MCF 10A (cell line): ENCODE data around the gene CPA4. TPM values are rescaled to one million over a fixed set of nuclear protein-coding genes. Genes with fewer than 3 reads are reported as not detected.

Experiments used
- BruUV-seq: library from RNA; stranded (reverse); fragments of 400-500 nt; replicated peaks from 2 replicates; lab custom pipeline; 2021; lab: Mats Ljungman, UMichigan
- CTCF ChIA-PET: fragments of 300-600 bp; sonication (Branson Sonifier 250); formaldehyde crosslinking; extraction: SDS; loops from one replicate; lab custom pipeline; 2021; ENCODE audit warnings: antibody characterized with exemption, inconsistent platforms; lab: Yijun Ruan, JAX
- POLR2A ChIA-PET: fragments of 300-600, 350-650 bp; sonication (Branson Sonifier 250); formaldehyde crosslinking; extraction: SDS; loops from one replicate; lab custom pipeline; 2020; ENCODE audit warnings: antibody characterized with exemption, inconsistent platforms; lab: Yijun Ruan, JAX
- DNase-seq: peaks from one replicate; pipeline ENCODE4 v3.0.0-alpha.2; 2018; ENCODE audit not compliant: unreplicated experiment
- H3K27ac Mint-ChIP-seq: one replicate; pipeline ENCODE4 v1.8.0; 2022; ENCODE audit warnings: mild to moderate bottlenecking, low read depth, mixed read lengths; ENCODE audit not compliant: unreplicated experiment
- H3K27me3 Mint-ChIP-seq: one replicate; pipeline ENCODE4 v1.8.0; 2022; ENCODE audit warnings: mixed read lengths; ENCODE audit not compliant: insufficient read depth, unreplicated experiment
- H3K36me3 Mint-ChIP-seq: one replicate; pipeline ENCODE4 v1.8.0; 2022; ENCODE audit warnings: mild to moderate bottlenecking, moderate library complexity, mixed read lengths; ENCODE audit not compliant: insufficient read depth, unreplicated experiment
- H3K4me1 Mint-ChIP-seq: one replicate; pipeline ENCODE4 v1.8.0; 2022; ENCODE audit warnings: mixed read lengths; ENCODE audit not compliant: insufficient read depth, unreplicated experiment
- H3K4me3 Mint-ChIP-seq: one replicate; pipeline ENCODE4 v1.8.0; 2022; ENCODE audit warnings: mild to moderate bottlenecking, moderate library complexity, mixed read lengths; ENCODE audit not compliant: unreplicated experiment
- H3K9me3 Mint-ChIP-seq: one replicate; pipeline ENCODE4 v1.8.0; 2022; ENCODE audit warnings: mixed read lengths; ENCODE audit not compliant: unreplicated experiment
- intact Hi-C: fragments of 100-400 bp; cut with micrococcal nuclease; formaldehyde crosslinking; loops from 2 replicates; pipeline ENCODE4 v1.14.1; 2022
- total RNA-seq: library from RNA; stranded (reverse); gene quantifications from 2 replicates; pipeline ENCODE4 v1.2.3, GENCODE V29; 2022
- TF ChIP-seq, protein P1 (sequence below): fragments of 200-600 bp; IDR thresholded peaks from one replicate; pipeline ENCODE4 v1.8.0; 2022; ENCODE audit warnings: antibody characterized with exemption, mild to moderate bottlenecking; ENCODE audit not compliant: unreplicated experiment

Gene CPA4
- total RNA-seq, 1 experiment from 2014 or later = 4.3 TPM

DNA sequence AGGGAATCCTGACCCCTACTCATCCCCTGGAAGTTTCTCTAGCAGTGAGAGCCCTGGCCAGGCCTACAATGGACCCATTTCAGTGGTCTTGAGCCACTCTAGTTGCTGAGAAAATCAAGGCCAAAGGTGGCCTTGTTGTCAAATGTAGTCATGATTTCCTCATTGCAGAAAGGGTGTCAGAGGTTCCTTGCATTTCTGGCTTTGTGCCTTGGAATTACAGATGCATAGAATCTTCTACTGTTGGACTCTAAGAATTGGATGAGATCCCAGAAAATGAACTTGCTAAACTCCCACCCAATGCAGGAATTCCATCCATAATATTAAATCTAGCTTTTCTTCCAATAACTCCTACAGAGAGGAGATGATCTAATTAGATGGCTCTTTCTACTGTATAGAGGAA lies 14.1 kb upstream of the CPA4 start:
- TF ChIP-seq, protein P1, sequence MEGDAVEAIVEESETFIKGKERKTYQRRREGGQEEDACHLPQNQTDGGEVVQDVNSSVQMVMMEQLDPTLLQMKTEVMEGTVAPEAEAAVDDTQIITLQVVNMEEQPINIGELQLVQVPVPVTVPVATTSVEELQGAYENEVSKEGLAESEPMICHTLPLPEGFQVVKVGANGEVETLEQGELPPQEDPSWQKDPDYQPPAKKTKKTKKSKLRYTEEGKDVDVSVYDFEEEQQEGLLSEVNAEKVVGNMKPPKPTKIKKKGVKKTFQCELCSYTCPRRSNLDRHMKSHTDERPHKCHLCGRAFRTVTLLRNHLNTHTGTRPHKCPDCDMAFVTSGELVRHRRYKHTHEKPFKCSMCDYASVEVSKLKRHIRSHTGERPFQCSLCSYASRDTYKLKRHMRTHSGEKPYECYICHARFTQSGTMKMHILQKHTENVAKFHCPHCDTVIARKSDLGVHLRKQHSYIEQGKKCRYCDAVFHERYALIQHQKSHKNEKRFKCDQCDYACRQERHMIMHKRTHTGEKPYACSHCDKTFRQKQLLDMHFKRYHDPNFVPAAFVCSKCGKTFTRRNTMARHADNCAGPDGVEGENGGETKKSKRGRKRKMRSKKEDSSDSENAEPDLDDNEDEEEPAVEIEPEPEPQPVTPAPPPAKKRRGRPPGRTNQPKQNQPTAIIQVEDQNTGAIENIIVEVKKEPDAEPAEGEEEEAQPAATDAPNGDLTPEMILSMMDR = no peak
- intact Hi-C loops = no loop called here
- DNase-seq = peak; percentile 88
- Mint-ChIP-seq H3K4me3 (no peak overlapping the region), H3K27ac (no peak overlapping the region), H3K9me3 (no peaks in the 10 kb centered on the region), H3K27me3 (no peaks in the 10 kb centered on the region), H3K4me1 (peaks cover 52% of the 10 kb centered on the region), H3K36me3 (peaks cover 6% of the 10 kb centered on the region)
- no TSS peak for BruUV-seq
- POLR2A ChIA-PET = interaction anchor here (1.9 to 3.9 kb wide), 3 partner anchors 15 to 85 kb away, joined by 5 to 40 read pairs (median 6); partner anchors contain the start of gene CPA4
- CTCF ChIA-PET = interaction anchor here (0.5 to 1.6 kb wide), 4 partner anchors 15 to 649 kb away, joined by 3 read pairs; no protein-coding TSS in a partner anchor

DNA sequence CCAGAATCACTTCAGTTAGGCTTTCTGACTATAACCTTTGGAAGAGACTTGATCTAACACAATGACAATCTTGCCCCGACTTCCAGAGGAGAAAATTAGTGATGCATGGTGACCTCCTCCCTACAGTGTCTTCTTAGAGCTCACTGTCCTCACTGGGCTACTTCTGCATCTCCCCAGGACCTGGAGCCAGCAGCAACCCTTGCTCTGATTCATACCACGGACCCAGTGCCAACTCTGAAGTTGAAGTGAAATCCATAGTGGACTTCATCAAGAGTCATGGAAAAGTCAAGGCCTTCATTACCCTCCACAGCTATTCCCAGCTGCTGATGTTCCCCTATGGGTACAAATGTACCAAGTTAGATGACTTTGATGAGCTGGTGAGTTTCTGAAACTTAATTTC lies 13.7 kb upstream of the CPA4 start:
- H3K36me3 Mint-ChIP-seq = peaks cover 6% of the 10 kb centered on the region
- H3K9me3 Mint-ChIP-seq = no peaks in the 10 kb centered on the region
- no peak overlapping the region for H3K4me3 Mint-ChIP-seq
- ChIA-PET CTCF (interaction anchor here (0.5 to 1.6 kb wide), 3 partner anchors 14 to 255 kb away, joined by 3 read pairs; no protein-coding TSS in a partner anchor), POLR2A (interaction anchor here (1.9 to 3.9 kb wide), 2 partner anchors 15 to 84 kb away, joined by 6 to 40 read pairs; partner anchors contain the start of gene CPA4)
- intact Hi-C loops = no loop called here
- no peaks in the 10 kb centered on the region for H3K27me3 Mint-ChIP-seq
- H3K27ac Mint-ChIP-seq = no peak overlapping the region
- peaks cover 52% of the 10 kb centered on the region for H3K4me1 Mint-ChIP-seq
- BruUV-seq = no TSS peak
- TF ChIP-seq, protein P1 = no peak
- DNase-seq = no peak

DNA sequence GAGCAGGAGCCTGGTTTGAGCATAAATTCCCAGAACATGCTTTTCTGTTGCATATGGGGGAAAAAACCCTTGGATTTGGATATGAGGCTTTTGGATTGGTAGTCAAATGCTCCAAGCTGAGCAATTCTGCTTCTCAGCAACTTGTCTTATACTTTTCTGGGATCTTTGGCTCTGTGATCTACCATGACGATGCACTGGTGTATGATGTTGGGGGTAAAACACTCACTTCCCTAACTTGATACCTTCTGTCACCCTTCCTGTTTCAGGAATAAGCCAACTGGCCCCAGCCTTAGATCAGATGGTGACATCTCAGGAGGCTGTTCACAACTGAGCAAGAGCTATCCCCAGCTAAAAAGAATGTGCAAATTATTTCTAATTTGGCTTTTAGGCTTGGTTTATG lies 13.1 kb upstream of the CPA4 start:
- POLR2A ChIA-PET = interaction anchor here (1.2 to 3.9 kb wide), 3 partner anchors 14 to 84 kb away, joined by 3 to 40 read pairs (median 6); partner anchors contain the start of gene CPA4
- no peaks in the 10 kb centered on the region for H3K27me3 Mint-ChIP-seq
- H3K4me1 Mint-ChIP-seq = peaks cover 52% of the 10 kb centered on the region
- TF ChIP-seq, protein P1 = no peak
- BruUV-seq = no TSS peak
- no peaks in the 10 kb centered on the region for H3K9me3 Mint-ChIP-seq
- DNase-seq = no peak
- intact Hi-C loops = no loop called here
- CTCF ChIA-PET = interaction anchor here (1.0 to 1.6 kb wide), 3 partner anchors 14 to 76 kb away, joined by 3 read pairs; no protein-coding TSS in a partner anchor
- no peak overlapping the region for H3K27ac Mint-ChIP-seq
- no peak overlapping the region for H3K4me3 Mint-ChIP-seq
- H3K36me3 Mint-ChIP-seq = peaks cover 6% of the 10 kb centered on the region

DNA sequence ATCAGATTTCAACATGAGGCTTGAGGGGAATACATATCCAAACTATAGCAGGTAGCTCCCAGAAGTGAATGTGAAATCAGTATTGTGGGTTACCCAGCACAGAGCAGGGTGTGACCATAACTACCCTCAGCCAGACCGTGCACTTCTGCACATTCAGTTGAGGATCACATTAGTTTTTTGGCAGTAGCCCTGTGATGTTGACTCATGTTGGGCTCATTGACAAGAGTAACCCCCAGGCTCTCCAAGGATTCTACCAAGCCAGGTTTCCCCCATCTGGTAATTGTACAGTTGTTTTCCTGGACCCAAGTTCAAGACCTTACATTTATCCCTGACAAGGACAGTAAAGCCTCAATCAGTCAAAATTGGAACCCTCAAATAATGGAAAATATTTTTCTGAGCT lies 11.7 kb upstream of the CPA4 start:
- no TSS peak for BruUV-seq
- CTCF ChIA-PET = interaction anchor here (1.0 kb wide), 1 partner anchor 43 kb away, joined by 3 read pairs; no protein-coding TSS in a partner anchor
- POLR2A ChIA-PET = interaction anchor here (0.7 to 2.4 kb wide), 5 partner anchors 12 to 76 kb away, joined by 3 to 19 read pairs (median 4); partner anchors contain the start of genes CPA4 and TMEM209
- Mint-ChIP-seq H3K36me3 (peaks cover 6% of the 10 kb centered on the region), H3K9me3 (no peaks in the 10 kb centered on the region), H3K27ac (peak overlapping the region; percentile 11), H3K27me3 (no peaks in the 10 kb centered on the region), H3K4me3 (no peak overlapping the region), H3K4me1 (peaks cover 39% of the 10 kb centered on the region)
- TF ChIP-seq, protein P1 = no peak
- DNase-seq = peak; percentile 93
- intact Hi-C loops = no loop called here
